ENCODE results near the gene TPD52L1.

DNA sequence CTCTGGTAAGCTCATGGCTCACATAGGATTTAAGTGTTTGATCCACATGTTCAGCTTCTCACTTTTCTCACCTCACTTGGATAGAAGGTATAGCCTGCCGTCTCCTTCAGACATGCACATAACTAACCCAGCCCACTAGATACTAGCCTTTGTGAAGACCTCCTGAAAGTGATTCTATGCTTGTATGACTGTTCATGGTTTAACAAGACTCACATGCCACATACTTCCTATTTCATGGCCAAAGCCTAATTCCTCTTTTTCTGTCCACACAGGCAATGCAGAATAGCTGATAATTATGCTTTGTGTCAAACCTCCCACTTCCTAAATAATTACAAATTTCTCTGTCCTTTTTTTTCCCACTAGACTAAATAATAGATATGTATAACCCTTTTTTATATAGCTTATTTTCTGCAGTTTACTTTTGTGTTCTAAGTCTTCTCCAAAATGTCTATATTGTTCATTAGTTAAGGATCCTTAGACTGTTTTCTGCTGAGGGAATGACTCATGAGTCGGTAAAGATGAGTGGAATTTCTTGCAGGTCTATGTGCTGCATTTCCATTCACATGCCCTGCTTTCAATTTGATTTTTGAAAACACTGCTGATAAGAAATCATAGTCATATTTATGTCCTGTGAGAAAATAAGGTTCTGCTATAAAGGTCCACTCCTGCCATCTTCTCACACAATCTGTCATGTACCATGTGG, 105.2 kb downstream of the TPD52L1 start:
- TF ChIP-seq, protein P1, sequence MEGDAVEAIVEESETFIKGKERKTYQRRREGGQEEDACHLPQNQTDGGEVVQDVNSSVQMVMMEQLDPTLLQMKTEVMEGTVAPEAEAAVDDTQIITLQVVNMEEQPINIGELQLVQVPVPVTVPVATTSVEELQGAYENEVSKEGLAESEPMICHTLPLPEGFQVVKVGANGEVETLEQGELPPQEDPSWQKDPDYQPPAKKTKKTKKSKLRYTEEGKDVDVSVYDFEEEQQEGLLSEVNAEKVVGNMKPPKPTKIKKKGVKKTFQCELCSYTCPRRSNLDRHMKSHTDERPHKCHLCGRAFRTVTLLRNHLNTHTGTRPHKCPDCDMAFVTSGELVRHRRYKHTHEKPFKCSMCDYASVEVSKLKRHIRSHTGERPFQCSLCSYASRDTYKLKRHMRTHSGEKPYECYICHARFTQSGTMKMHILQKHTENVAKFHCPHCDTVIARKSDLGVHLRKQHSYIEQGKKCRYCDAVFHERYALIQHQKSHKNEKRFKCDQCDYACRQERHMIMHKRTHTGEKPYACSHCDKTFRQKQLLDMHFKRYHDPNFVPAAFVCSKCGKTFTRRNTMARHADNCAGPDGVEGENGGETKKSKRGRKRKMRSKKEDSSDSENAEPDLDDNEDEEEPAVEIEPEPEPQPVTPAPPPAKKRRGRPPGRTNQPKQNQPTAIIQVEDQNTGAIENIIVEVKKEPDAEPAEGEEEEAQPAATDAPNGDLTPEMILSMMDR (IDR thresholded peaks at IDR 0.05), result no peak
- TF ChIP-seq ZFX (IDR thresholded peaks at IDR 0.05; ENCODE audit: borderline replicate concordance), result no peak

All from 22Rv1 (cell line).